Activated CD4-positive, CD25-positive, alpha-beta regulatory T cell treated with anti-CD3 and anti-CD28 coated beads, Interleukin-2, amount 50 U/mL, for 24 hours (primary cell): ENCODE results near the gene CECR2.
A peak's percentile ranks its signal among the peaks of the same experiment; 100 is the strongest.

Experiments used
- ATAC-seq, 2 donors: fragments of 150-1000 bp; cut with Tn5 transposase; one replicate each; pipeline ENCODE4 v1.10.0; 2021; ENCODE audit warnings: mild to moderate bottlenecking in 1 of 2, moderate library complexity in 1 of 2

The CECR2 gene

DNA sequence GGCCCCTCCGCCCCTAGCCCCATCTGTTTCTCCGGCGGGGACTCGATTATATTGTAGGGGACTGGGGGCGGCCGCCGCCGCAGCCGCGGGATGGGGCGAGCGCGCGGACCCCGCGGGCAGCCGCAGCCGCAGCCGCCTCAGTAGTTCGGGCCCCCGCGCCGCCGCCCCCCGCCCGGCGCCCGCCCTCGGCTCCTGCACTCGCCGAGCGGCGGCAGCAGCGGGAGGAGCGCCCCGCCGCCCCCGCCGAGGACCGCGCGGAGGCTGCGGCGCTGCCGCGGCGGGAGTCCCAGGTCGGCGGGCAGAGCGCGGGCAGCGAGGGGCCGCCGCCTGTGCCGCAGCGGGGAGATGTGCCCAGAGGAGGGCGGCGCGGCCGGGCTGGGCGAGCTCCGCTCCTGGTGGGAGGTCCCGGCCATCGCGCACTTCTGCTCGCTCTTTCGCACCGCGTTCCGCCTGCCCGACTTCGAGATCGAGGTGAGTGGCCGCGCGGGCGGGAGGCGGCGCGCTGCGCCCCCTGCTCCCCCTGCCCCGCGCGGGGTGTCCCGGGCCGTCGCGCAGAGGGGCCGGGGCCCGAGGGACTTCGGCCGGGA lies at the start of gene CECR2:
Gene CECR2, plus strand, starts transcription at position 22 of the 587 bp plus-strand sequence. Its CDS starts 324 bp downstream, at position 346.
- no peak for ATAC-seq

DNA sequence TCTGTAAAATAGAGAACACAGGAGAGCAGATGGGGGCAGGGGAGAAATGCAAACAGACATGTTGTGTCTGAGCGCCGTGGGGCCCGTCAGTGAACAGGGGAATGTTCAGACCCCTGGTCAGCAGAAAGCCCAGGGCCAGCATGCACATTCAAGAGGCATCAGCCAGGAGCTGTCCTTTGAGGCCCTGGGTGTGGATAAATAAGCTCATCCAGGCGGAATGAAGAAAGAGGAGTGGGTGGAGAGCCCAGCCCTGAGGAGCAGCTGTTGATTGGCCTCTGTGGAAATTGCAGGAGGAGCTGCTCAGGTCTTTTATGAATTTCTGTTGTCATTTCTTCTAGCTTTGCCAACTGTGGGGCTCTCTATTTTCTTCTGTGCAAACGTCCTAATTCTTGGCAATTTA lies 49.7 kb upstream of the CECR2 start:
- no peak for ATAC-seq

DNA sequence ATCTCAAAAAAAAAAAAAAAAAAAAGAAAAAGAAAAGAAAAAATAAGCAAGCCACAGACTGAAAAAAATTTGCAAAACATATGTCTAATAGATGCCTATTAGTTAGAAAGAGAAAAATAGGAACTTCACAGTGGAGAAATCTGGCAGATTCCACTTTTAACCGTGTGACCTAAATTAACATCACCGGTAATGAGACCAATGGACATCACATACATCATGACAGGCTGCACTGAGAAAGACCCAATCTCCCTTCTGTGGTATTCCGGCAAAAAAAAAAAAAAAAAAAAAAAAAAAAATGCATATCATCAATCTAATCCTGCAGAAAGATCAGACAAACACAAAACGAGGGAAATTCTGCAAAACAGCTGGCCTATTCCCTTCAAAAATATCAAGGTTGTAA lies 46.7 kb upstream of the CECR2 start:
- no peak for ATAC-seq

DNA sequence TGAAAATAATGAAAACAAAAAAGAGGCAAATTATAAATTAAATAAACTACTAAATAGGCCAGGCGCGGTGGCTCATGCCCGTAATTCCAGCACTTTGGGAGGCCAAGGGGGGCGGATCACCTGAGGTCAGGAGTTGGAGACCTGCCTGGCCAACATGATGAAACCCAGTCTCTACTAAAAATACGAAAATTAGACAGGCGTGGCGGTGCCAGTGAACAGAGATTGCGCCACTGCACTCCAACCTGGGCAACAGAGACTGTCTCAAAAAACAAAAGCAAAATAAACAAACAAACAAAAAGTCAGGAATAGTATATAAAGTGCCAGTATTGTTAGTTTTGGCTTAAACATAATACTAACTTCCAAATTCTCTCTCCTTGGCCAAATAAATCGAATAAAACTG lies 37.6 kb upstream of the CECR2 start:
- no peak for ATAC-seq

DNA sequence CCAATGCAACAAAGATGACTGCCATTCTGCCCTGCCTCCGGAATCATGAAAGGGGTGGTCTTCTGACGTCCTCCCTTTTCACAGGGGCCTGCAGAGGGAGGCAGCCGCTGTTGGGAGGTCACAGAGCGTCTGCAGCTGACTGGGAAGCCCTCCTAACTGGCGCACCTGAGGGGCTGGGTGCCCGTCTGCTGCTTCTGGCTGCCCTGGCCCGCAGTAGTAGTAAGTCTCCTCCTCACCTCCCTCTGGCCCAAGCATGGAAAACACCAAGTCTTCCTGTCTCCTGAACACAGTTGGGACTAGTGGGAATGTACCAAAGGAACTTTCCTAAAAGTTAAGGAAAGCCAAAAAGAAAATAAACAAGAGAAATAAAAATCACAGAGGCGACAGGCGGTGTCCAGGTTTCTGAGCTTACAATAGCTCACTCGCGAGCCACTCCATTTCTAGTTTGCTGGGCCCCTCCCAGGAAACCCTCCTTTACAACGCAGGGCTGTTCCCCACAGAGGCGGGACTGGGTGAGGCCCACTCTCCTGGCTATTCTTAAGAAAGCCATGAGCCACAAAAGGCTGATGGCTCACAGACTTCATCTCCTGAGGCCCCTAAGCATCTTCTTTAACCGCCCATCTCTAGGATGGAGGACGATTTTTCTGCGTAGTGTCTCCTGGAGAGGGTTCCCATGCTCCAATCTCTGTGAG lies 37.0 kb upstream of the CECR2 start:
- no peak for ATAC-seq

DNA sequence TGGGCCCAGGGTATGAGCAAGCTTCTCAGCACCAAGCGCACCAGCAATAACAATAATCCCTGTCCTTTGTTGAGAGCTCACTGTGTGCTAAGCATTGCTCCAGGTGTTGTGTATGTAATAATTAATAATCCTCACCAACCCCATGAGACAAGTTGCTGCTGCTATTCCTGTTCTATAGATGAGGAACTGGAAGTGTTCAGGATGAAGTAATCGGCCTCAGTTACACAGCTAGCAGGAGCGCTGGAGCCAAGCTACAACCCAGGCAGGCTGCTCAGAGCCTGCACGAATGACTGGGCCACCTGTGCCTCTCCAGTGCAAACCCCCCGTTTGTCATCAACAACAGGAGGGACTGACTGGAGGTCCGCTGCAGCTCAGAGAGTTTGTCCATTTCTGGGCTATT lies 35.2 kb upstream of the CECR2 start:
- no peak for ATAC-seq

DNA sequence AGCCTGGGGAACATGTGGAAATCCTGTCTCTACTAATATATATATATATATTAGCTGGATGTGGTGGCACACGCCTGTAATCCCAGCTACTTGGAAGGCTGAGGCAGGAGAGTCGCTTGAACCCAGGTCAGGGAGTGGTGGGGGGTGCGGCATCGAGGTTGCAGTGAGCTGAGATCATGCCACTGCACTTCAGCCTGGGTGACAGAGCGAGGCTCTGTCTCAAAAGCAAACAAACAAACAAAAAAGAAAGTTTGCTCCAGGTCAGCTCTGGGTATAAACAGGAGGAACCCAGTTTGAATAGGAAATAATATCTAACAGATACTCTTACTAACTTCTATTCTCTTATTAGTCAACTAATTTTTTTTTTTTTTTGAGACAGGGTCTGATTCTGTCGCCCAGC lies 34.3 kb upstream of the CECR2 start:
- ATAC-seq = no peak

DNA sequence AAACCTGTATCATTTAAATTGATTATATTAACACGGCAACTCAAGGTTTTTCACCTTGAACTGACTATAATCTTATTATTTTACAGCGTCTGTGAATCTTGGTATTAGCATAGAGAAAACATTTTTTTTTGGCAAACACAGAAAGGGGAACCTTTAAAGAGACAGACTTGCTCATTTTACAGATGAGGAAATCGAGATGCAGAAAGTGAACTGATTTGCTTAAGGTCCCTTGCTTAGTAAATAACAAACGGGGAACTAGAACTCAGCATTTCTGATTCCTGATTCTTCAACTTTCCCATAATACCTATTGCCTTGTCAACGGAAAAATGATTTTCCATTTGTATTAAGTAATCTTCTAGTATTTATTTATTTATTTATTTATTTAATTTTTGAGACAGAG lies 33.2 kb upstream of the CECR2 start:
- no peak for ATAC-seq

DNA sequence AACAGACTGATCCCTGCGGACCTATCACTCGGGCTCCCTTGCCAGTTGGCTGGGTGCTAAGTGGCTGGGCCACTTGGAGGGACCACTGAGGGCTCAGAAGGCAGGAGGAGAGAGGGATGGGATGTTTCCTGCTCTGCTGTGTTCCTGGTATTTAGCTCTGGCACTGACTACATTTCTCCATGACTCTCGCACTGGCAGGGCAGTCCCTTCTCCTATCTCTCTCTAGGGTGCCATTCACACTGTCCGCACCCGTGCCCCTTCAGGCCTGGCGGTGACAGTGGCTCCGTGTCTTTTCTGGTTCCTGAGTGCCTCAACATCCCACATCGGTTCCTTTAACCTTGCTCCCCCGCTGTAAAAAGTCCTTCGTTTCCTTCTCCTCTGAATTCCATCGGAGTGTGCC lies 31.6 kb upstream of the CECR2 start:
- no peak for ATAC-seq

DNA sequence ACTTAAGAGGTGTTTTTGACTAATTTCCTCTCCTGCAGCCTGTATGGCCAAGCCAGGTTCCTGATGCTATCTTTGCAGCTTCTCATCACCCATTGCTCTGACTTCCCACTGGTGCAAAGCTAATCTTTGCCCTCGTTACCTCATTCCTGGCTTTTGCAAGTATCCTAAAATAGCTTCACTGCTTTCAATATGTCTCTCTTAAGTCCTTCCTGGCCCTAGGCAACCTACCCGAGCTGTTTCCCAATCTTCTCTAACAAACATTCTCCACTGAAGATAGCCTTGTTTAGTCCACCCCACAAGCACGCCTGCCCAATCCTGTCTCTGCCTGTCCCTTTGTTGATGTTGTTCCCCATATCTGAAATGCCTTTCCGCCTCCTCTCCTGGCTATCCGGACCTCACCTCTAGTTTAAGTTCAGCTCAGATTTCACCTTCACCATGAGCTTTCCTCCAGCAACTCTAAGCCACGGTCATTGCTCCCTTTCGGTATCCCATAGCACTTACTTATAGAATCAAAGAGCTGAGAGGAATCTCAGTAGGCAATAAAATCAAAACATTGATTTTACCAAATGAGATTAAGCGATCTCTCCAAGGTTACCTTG lies 30.1 kb upstream of the CECR2 start:
- ATAC-seq = no peak

DNA sequence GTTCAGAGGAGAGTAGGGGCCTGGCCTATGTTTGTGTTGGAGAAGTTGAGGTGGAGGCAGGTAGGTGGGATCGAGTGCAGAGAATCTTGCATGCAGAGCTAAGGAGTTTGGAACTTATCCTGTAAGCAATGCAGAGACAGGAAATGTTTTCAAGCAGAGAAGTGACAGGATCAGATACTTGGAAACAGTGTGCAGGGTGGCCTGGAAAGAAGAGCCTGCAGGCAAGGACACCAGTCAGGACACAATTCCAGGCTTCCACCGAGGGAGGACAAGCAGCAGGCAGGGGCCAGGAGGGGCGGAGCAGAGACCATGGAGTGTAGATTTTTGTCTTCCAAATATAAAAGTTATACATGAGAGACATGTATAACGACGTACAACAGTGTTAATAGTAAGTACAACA lies 26.9 kb upstream of the CECR2 start:
- ATAC-seq = no peak

DNA sequence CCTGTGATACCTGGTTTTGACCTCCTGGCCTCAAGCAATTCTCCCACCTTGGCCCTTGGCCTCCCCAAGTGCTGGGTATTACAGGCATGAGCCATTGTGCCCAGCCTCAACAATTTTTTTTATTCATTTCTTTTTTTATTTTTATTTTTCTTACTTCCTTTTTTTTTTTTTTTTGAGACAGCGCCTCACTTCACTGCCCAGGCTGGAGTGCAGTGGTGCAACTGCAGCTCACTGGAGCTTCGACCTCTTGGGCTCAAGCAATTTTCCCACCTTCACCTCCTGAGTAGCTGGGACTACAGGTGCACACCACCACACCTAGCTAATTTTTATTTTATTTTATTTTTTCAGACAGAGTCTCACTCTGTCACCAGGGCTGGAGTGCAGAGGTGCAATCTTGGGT lies 25.5 kb upstream of the CECR2 start:
- no peak for ATAC-seq

DNA sequence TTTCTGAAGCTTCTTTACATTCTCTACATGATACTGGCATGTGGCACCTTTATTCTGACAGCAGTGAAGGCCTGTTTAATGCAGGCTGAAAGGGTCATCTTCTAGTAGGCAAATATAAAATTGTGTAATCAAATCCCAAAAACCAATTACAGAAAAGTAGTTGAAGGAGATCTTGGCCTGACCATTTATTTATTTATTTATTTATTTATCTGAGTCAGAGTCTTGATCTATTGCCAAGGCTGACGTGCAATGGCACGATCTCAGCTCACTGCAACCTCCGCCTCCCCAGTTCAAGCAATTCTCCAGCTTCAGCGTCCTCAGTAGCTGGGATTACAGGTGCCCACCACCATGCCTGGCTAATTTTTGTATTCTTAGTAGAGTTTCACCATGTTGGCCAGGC lies 22.7 kb upstream of the CECR2 start:
- ATAC-seq = no peak

DNA sequence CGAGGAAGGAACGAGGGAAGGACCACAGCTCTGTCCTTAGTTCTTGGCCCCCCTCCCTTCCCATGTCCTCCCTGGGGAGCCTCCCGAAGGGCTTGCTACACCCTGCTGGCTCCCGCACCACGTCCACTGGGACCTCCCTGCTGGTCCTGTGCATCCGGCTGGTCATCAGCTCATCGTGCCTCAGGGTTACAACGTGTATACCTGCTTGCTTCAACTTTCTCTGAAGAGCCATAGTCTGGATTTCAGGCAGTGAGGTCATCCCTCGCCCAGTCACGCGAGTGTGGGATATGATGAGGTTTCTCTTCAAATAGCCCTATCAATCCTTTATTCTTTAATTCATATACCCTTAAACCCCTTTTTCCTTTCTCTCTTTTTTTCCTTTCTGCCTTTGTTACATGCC lies 21.5 kb upstream of the CECR2 start:
- no peak for ATAC-seq

DNA sequence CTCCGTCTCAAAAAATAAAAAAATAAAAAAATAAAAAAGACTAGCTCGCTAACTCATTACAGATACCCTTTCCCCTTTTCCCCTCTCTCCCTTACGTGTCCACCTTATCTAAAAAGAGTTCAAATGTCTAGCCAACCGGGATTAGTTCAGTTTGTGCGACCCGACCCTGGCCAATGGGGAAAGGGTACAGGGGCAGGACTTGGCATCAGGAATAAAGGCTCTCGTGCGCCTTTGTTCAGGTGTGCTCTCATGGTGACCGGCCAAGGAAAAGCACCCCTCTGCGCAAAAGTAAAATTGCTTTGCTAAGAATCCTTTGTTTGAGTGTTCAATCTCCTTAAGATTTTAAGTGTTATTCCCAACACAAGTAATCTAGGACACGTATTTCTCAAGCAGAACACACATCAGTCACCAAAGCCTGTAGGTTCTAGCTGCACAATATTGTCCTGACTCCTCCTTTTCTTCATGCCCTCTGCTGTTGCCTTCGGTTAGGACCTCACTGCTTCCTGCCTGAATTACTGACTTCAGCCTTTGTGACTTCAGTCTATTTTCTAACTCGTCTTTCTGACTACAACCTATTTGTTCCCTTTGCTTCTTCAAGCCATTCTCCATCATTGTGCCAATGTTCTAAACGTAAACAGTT lies 20.7 kb upstream of the CECR2 start:
- no peak for ATAC-seq

DNA sequence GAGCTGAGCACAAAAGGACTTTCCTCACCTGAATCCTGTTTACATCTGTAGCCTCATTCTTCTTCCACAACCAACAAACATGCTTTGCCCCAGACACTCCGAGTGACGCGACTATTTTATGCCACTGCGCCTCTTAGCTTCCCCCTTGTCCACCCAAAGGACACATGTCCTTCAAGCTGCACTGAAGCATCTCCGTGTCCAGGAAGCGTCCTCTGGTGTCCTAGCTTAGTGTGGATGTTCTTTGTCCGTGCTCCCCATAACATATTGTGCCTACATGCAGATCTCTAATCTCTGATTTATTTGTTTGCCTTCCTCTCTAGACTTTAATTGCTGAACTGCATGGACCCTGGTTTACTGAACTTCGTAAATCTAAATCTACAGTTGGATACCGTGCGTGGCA lies 20.1 kb upstream of the CECR2 start:
- no peak for ATAC-seq

DNA sequence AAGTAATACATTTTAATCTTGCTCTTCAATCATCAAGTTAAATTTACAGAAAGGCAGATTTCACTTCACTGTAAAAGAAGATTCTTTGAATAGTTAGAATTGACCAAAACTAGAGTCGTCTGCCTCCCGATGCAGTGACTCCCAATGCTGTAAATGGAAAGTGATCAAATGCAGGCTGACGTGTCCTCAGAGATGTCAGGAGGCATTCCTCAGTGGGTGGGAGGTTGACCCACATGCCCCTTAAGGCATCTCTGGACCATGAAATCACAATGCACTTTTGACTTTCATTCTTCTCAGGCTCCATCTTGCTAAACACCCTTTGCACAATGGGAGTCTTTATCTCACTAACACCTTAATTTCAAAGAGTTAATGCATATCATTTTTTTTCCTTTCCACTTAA lies 19.0 kb upstream of the CECR2 start:
- ATAC-seq = no peak

DNA sequence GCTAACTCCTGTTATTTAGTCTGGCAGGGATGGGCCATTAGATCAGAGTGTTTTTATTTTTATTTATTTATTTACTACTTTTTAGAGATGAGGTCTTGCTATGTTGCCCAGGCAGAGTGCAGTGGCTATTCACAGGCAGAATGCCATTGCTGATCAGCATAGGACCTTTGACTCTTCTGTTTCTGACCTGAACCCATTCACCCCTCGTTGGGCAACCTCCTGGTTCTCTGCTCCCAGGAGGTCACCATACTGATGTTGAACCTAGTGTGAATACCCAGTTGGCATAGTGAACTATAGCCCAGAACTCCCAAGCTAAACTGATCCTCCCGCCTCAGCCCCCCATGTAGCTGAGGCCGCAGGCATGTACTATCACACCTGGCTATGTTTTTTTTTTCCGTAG lies 16.5 kb upstream of the CECR2 start:
- ATAC-seq = no peak

DNA sequence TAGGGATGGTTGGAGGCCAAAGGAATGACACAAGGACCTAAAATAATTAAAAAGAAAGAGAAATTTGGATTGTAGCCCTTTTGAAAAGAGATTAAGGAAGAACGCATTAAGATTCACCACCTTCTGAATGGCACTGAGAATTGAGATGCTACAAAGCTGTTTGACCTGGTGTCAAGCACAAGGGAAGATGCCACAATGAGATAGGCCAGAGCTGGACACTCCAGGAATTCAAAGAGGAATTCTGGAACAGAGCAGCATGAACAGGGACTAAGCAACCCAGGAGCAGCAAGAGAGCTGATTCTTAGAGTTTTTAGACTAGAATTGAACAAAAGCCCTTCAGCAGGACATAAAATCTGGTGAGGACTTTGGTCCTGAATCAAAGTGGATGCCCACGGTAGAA lies 11.6 kb upstream of the CECR2 start:
- no peak for ATAC-seq

DNA sequence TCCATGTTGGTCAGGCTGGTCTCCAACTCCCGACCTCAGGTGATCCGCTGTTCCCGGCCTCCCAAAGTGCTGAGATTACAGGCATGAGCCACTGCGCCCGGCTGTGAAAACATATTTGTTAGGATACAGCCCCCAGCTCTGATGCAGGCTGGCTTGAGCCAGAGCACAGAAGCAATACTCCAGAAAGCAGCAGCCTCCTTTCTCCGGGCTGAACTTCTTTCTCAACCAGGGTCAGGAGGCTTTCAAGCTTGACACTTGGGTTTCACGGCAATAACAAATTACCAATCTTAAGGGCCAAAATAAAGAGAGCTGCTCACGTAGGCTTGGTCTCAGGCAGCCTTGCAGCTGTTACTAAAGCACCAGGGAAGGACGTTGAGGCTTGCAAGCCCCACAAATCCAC lies 10.8 kb upstream of the CECR2 start:
- no peak for ATAC-seq

DNA sequence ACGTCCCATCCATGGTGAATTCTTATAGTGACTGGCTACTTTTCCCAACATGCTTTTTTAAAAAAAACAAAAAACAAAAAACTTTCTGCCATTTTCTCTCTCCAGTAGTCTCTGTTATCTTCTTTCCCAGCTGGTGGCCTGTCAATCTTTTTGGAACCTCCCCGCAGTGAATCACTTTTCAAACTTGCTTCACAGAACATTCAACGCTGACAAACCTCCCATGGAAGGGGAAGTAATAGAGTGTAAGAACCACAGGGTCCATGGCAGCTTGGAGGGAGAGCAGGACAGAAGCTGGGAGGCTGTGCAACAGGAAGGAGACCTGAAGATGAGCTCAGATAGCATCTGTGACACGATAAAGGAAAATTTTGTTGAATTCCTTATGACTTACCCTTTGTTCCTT lies 9.8 kb upstream of the CECR2 start:
- ATAC-seq = no peak

DNA sequence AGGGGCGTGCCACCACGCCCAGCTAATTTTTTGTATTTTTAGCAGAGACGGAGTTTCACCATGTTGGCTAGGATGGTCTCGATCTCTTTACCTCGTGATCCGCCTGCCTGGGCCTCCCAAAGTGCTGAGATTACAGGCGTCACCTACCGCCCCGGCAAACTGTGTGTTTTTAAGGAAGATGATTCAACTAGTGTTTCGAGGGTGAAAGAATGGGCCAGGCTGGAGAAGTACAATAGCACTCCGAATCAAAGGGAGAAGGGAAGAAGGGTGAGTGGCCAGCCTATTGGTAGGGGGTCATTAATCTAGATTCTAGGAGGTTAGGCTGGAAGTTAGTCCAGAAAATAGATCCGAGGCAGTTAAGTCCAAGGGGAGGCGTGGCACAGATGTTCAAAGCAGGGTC lies 2.9 kb upstream of the CECR2 start:
- ATAC-seq = no peak

DNA sequence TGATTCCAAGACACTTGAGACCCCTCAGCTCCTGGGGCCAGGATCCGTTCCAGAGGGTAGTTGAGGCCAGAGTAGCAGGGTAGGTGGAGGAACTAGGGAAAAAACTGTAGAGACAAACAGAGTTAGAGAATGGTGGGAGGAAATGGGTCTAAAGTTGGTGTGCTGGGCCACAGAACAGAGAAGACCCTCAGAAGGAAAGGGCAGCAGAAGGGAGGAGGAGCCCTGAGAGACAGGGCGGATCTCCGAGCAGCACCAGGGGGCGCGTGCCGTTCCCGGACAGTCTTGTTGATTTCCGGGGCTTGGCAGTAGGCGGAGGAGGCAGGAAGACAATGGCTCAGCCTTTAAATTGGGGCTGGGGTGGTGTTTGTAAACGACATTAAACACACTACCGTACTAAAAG lies 2.4 kb upstream of the CECR2 start:
- peak in 1 of 2 donors; percentile 32 for ATAC-seq

DNA sequence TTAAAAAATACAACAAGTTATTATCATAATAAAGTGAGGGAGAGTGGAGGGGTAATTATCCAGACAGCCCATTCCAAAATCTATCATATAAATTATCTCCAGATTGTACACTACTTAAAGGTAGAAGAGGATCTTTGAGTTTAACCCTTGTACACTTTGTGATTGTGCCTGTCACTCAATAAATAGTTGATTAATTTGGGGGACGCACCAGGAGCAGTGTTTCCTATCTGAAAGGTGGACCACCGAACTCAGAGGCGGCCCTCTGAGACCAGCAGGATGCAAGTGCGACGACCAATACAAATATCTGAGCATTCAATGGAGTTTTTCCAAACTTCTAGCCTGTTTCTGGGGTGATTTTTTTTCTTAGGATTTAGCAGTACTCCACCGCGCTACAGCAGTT lies 1.1 kb upstream of the CECR2 start:
- ATAC-seq = no peak
